Loucy (cell line): Measurements from ENCODE around the gene WDR33.

Experiments used
- H2AFZ ChIP-seq: fragments of 200-600 bp; sonication (generic); 2 replicates; pipeline ENCODE4 v1.6.0; 2016; ENCODE audit warnings: antibody characterized with exemption, mild to moderate bottlenecking, low read length, moderate library complexity
- H3F3A ChIP-seq: fragments of 200-600 bp; 2 replicates; pipeline ENCODE4 v1.6.0; 2016; ENCODE audit warnings: antibody characterized with exemption, low read depth, mild to moderate bottlenecking
- H3K27me3 ChIP-seq: fragments of 200-600 bp; sonication (generic); 2 replicates; pipeline ENCODE4 v1.6.1; 2014; ENCODE audit warnings: low read length, mild to moderate bottlenecking; ENCODE audit not compliant: insufficient read depth, poor library complexity, severe bottlenecking
- H3K36me3 ChIP-seq: fragments of 200-600 bp; sonication (generic); 2 replicates; pipeline ENCODE4 v1.6.1; 2016; ENCODE audit warnings: low read length; ENCODE audit not compliant: insufficient read depth
- H3K4me1 ChIP-seq: fragments of 200-600 bp; sonication (generic); 2 replicates; pipeline ENCODE4 v1.5.1; 2014; ENCODE audit warnings: low read length, mild to moderate bottlenecking; ENCODE audit not compliant: insufficient read depth, poor library complexity, severe bottlenecking
- H3K4me2 ChIP-seq: fragments of 200-600 bp; sonication (generic); 2 replicates; pipeline ENCODE4 v1.6.0; 2014; ENCODE audit warnings: antibody characterized with exemption, low read length, low read depth, mild to moderate bottlenecking; ENCODE audit not compliant: poor library complexity, severe bottlenecking
- H3K4me3 ChIP-seq: fragments of 200-600 bp; sonication (generic); 2 replicates; pipeline ENCODE4 v1.5.1; 2014; ENCODE audit warnings: low read length, mild to moderate bottlenecking, mixed read lengths; ENCODE audit not compliant: poor library complexity, severe bottlenecking
- H3K79me2 ChIP-seq: fragments of 200-600 bp; sonication (generic); 2 replicates; pipeline ENCODE4 v1.6.1; 2014; ENCODE audit warnings: low read length; ENCODE audit not compliant: insufficient read depth
- H3K9ac ChIP-seq: fragments of 200-600 bp; sonication (generic); 2 replicates; pipeline ENCODE4 v1.6.0; 2014; ENCODE audit warnings: mild to moderate bottlenecking, low read depth, low read length, moderate library complexity; ENCODE audit not compliant: poor library complexity, severe bottlenecking
- H3K9me2 ChIP-seq: fragments of 200-600 bp; sonication (generic); replicated peaks from 2 replicates; pipeline ENCODE4 v1.6.1; 2016; ENCODE audit warnings: low read depth, low read length, mixed read lengths
- H3K9me3 ChIP-seq: fragments of 200-600 bp; sonication (generic); 2 replicates; pipeline ENCODE4 v1.6.1; 2014; ENCODE audit warnings: mild to moderate bottlenecking, antibody characterized with exemption, low read length, low read depth; ENCODE audit not compliant: insufficient read depth
- H4K20me1 ChIP-seq: fragments of 200-600 bp; sonication (generic); 2 replicates; pipeline ENCODE4 v1.6.0; 2014; ENCODE audit warnings: antibody characterized with exemption, low read length, mild to moderate bottlenecking; ENCODE audit not compliant: insufficient read depth, poor library complexity, severe bottlenecking
- CTCF ChIP-seq: fragments of 200-600 bp; sonication (generic); conservative IDR thresholded peaks from 2 replicates; pipeline ENCODE4 v1.5.1; 2014; ENCODE audit warnings: mild to moderate bottlenecking, antibody characterized with exemption, low read length
- EZH2phosphoT487 ChIP-seq: fragments of 200-600 bp; IDR thresholded peaks from 2 replicates; pipeline ENCODE4 v1.6.1; 2018; ENCODE audit warnings: antibody characterized with exemption, mild to moderate bottlenecking, moderate library complexity, borderline replicate concordance

The WDR33 gene

GRCh38 chr2:127653421-127654083 lies 157.4 kb downstream of the WDR33 start:
- H3K79me2 ChIP-seq = no peaks in the 10 kb centered on the region
- H3F3A ChIP-seq = no peaks in the 10 kb centered on the region
- no peak for TF ChIP-seq CTCF
- no peak for TF ChIP-seq EZH2phosphoT487
- no peaks in the 10 kb centered on the region for H3K36me3 ChIP-seq
- H2AFZ ChIP-seq = no peak overlapping the region
- no peaks in the 10 kb centered on the region for H4K20me1 ChIP-seq
- no peaks in the 10 kb centered on the region for H3K9me2 ChIP-seq
- no peaks in the 10 kb centered on the region for H3K9me3 ChIP-seq
- no peak overlapping the region for H3K9ac ChIP-seq
- no peak overlapping the region for H3K4me3 ChIP-seq
- H3K27me3 ChIP-seq = no peaks in the 10 kb centered on the region
- H3K4me1 ChIP-seq = peaks cover 8% of the 10 kb centered on the region
- no peak overlapping the region for H3K4me2 ChIP-seq

- H2AFZ ChIP-seq = no peak overlapping the region
- no peaks in the 10 kb centered on the region for H3K27me3 ChIP-seq
- no peak overlapping the region for H3K4me2 ChIP-seq
- H3F3A ChIP-seq = no peaks in the 10 kb centered on the region
- no peaks in the 10 kb centered on the region for H4K20me1 ChIP-seq
- no peaks in the 10 kb centered on the region for H3K9me2 ChIP-seq
- no peak for TF ChIP-seq CTCF
- no peak for TF ChIP-seq EZH2phosphoT487
- no peaks in the 10 kb centered on the region for H3K9me3 ChIP-seq
- no peak overlapping the region for H3K4me3 ChIP-seq
- no peaks in the 10 kb centered on the region for H3K79me2 ChIP-seq
- H3K36me3 ChIP-seq = no peaks in the 10 kb centered on the region
- H3K9ac ChIP-seq = no peak overlapping the region
- peaks cover 8% of the 10 kb centered on the region for H3K4me1 ChIP-seq
Measured at GRCh38 chr2:127652786-127653357, 158.1 kb downstream of the WDR33 start.

- no peaks in the 10 kb centered on the region for H3K27me3 ChIP-seq
- peaks cover 13% of the 10 kb centered on the region for H3K4me1 ChIP-seq
- no peaks in the 10 kb centered on the region for H3F3A ChIP-seq
- no peak overlapping the region for H3K9ac ChIP-seq
- H3K9me3 ChIP-seq = no peaks in the 10 kb centered on the region
- H3K9me2 ChIP-seq = no peaks in the 10 kb centered on the region
- H3K4me3 ChIP-seq = no peak overlapping the region
- peak overlapping the region; percentile 39; the same call in 1 of the 2 replicates for H2AFZ ChIP-seq
- no peaks in the 10 kb centered on the region for H3K36me3 ChIP-seq
- H3K4me2 ChIP-seq = no peak overlapping the region
- TF ChIP-seq EZH2phosphoT487 = no peak
- TF ChIP-seq CTCF = no peak
- no peaks in the 10 kb centered on the region for H4K20me1 ChIP-seq
- H3K79me2 ChIP-seq = no peaks in the 10 kb centered on the region
Measured at GRCh38 chr2:127651971-127652550, 158.9 kb downstream of the WDR33 start.
